Ascending aorta (tissue), 2 donors: Measurements from ENCODE around the gene PPIF. TPM values are rescaled to one million over a fixed set of nuclear protein-coding genes. Genes with fewer than 3 reads are reported as not detected.

ENCODE experiments used
- DNase-seq, 2 donors: peaks; one replicate each; pipeline ENCODE4 v3.0.0-alpha.2; 2019; ENCODE audit warnings: low spot score in 2 of 2
- H3K27ac ChIP-seq, 2 donors: fragments of 200-600 bp; sonication (generic); one replicate each; pipeline ENCODE4 v1.5.1; 2016 to 2017; ENCODE audit warnings: mild to moderate bottlenecking in 1 of 2
- H3K27me3 ChIP-seq: fragments of 200-600 bp; sonication (generic); one replicate; pipeline ENCODE4 v1.5.1; 2017
- H3K36me3 ChIP-seq, 2 donors: fragments of 200-600 bp; sonication (generic); one replicate each; pipeline ENCODE4 v1.5.1; 2016
- H3K4me1 ChIP-seq, 2 donors: fragments of 200-600 bp; sonication (generic); one replicate each; pipeline ENCODE4 v1.5.1; 2016 to 2017; ENCODE audit warnings: mild to moderate bottlenecking in 1 of 2
- H3K4me3 ChIP-seq, 2 donors: fragments of 200-600 bp; sonication (generic); one replicate each; pipeline ENCODE4 v1.5.1; 2016 to 2017; ENCODE audit warnings: mild to moderate bottlenecking in 1 of 2
- H3K9me3 ChIP-seq, 2 donors: fragments of 200-600 bp; sonication (generic); one replicate each; pipeline ENCODE4 v1.5.1; 2016
- CTCF ChIP-seq, 3 experiments: fragments of 200-600 bp in 2 of 3; fragments of 450-650 bp in 1 of 3; sonication (generic) in 2 of 3; IDR thresholded peaks; one replicate each; pipeline ENCODE4 v1.5.1; 2016 to 2019; ENCODE audit warnings: antibody characterized with exemption in 3 of 3, mild to moderate bottlenecking in 1 of 3, moderate library complexity in 1 of 3
- intact Hi-C: fragments of 100-400 bp; cut with DNase I; formaldehyde crosslinking; loops from one replicate; pipeline ENCODE4 v1.15.1; 2023
- total RNA-seq: library from RNA; depleted of rRNA; stranded (reverse); fragments of >200 nt; gene quantifications from one replicate; pipeline ENCODE4 v1.1.0, GENCODE V29; 2016

The PPIF gene
- total RNA-seq, 1 donor from 2014 or later: 172 TPM

- Histone ChIP-seq H3K36me3 (no peaks in the 10 kb centered on the region), H3K9me3 (no peaks in the 10 kb centered on the region), H3K4me1 (no peaks in the 10 kb centered on the region), H3K4me3 (no peak overlapping the region), H3K27me3 (no peaks in the 10 kb centered on the region), H3K27ac (no peak overlapping the region)
- intact Hi-C loops: no loop called here
- no peak for TF ChIP-seq CTCF (IDR thresholded peaks at IDR 0.05)
- no peak for DNase-seq
These were observed 6.5 kb upstream of the PPIF start for GRCh38 chr10:79340646-79341244.

- TF ChIP-seq CTCF (IDR thresholded peaks at IDR 0.05): no peak
- Histone ChIP-seq H3K27ac (no peak overlapping the region), H3K9me3 (no peaks in the 10 kb centered on the region), H3K4me1 (peaks cover 4 to 5% of the 10 kb centered on the region in 2 donors), H3K27me3 (no peaks in the 10 kb centered on the region), H3K4me3 (no peak overlapping the region), H3K36me3 (no peaks in the 10 kb centered on the region)
- no peak for DNase-seq
- intact Hi-C loops: no loop called here
These were observed 4.9 kb upstream of the PPIF start for GRCh38 chr10:79342295-79342761.

GRCh38 chr10:79342811-79343561 is 4.3 kb upstream of the PPIF start:
- DNase-seq: no peak

GRCh38 chr10:79344502-79345195 is 2.6 kb upstream of the PPIF start:
- no peak for TF ChIP-seq CTCF (IDR thresholded peaks at IDR 0.05)
- intact Hi-C loops: no loop called here
- no peak for DNase-seq
- Histone ChIP-seq H3K4me3 (no peak overlapping the region), H3K4me1 (peaks cover 4 to 10% of the 10 kb centered on the region in 2 donors), H3K9me3 (no peaks in the 10 kb centered on the region), H3K27me3 (no peaks in the 10 kb centered on the region), H3K36me3 (peaks cover 0 to 2% of the 10 kb centered on the region in 2 donors), H3K27ac (no peak overlapping the region)

More at GRCh38 chr10:79342811-79343561, 4.3 kb upstream of the PPIF start:
- H3K9me3 ChIP-seq: no peaks in the 10 kb centered on the region
- H3K36me3 ChIP-seq: no peaks in the 10 kb centered on the region
- intact Hi-C loops: no loop called here
- peaks cover 4 to 5% of the 10 kb centered on the region in 2 donors for H3K4me1 ChIP-seq
- TF ChIP-seq CTCF (IDR thresholded peaks at IDR 0.05): no peak
- no peak overlapping the region for H3K4me3 ChIP-seq
- no peak overlapping the region for H3K27ac ChIP-seq
- H3K27me3 ChIP-seq: no peaks in the 10 kb centered on the region

GRCh38 chr10:79345241-79346011 is 1.8 kb upstream of the PPIF start:
- intact Hi-C loops: no loop called here

More at GRCh38 chr10:79345241-79346011, 1.8 kb upstream of the PPIF start:
- no peak overlapping the region for H3K4me3 ChIP-seq
- DNase-seq: no peak
- H3K27me3 ChIP-seq: no peaks in the 10 kb centered on the region
- TF ChIP-seq CTCF (IDR thresholded peaks at IDR 0.05): no peak
- no peaks in the 10 kb centered on the region for H3K9me3 ChIP-seq
- no peak overlapping the region for H3K27ac ChIP-seq
- peaks cover 0 to 9% of the 10 kb centered on the region in 2 donors for H3K36me3 ChIP-seq
- H3K4me1 ChIP-seq: peaks cover 4 to 10% of the 10 kb centered on the region in 2 donors
